SK-N-SH (cell line): Measurements from ENCODE around the gene IL20.

Experiments
- CHD2 ChIP-seq: fragments of 150-350 bp; IDR thresholded peaks from 2 replicates; pipeline ENCODE4 v1.6.1; 2018; ENCODE audit warnings: low read length; ENCODE audit not compliant: partially characterized antibody
- CTCF ChIP-seq: fragments of 200-600 bp; sonication (generic); IDR thresholded peaks from 2 replicates; pipeline ENCODE4 v1.6.1; 2017; ENCODE audit warnings: antibody characterized with exemption, mild to moderate bottlenecking, moderate library complexity
- SIN3A ChIP-seq: IDR thresholded peaks from 2 replicates; pipeline ENCODE4 v1.6.1; 2012; ENCODE audit warnings: low read depth, mild to moderate bottlenecking, low read length, moderate library complexity, borderline replicate concordance
- SMC3 ChIP-seq: IDR thresholded peaks from 2 replicates; pipeline ENCODE4 v1.6.1; 2012; ENCODE audit warnings: low read depth, low read length, improper control_type of control experiment
- TAF1 ChIP-seq: IDR thresholded peaks from 2 replicates; pipeline ENCODE4 v1.6.1; 2012; ENCODE audit warnings: low read depth, mild to moderate bottlenecking, low read length, moderate library complexity, borderline replicate concordance

- TF ChIP-seq CTCF (no peak), SIN3A (no peak), SMC3 (no peak), TAF1 (no peak), CHD2 (no peak)
Measured at GRCh38 chr1:206913766-206914537, 48.5 kb downstream of the IL20 start.
